ENCODE results near the gene IGDCC3. TPM values are rescaled to one million over a fixed set of nuclear protein-coding genes. Genes with fewer than 3 reads are reported as not detected.

IGDCC3 gene
- total and polyA plus RNA-seq, 2 donors (not counting 3 experiments of a cell fraction or from before 2014, with no cell fraction given), result 0.03 TPM; not detected in 1

GRCh38 chr15:65381445-65382145 is 3.8 kb upstream of the IGDCC3 start:
- no peaks in the 10 kb centered on the region for H3K79me2 ChIP-seq (ENCODE audit: control insufficient read depth, insufficient read depth, low read length)
- TF ChIP-seq, protein P1, sequence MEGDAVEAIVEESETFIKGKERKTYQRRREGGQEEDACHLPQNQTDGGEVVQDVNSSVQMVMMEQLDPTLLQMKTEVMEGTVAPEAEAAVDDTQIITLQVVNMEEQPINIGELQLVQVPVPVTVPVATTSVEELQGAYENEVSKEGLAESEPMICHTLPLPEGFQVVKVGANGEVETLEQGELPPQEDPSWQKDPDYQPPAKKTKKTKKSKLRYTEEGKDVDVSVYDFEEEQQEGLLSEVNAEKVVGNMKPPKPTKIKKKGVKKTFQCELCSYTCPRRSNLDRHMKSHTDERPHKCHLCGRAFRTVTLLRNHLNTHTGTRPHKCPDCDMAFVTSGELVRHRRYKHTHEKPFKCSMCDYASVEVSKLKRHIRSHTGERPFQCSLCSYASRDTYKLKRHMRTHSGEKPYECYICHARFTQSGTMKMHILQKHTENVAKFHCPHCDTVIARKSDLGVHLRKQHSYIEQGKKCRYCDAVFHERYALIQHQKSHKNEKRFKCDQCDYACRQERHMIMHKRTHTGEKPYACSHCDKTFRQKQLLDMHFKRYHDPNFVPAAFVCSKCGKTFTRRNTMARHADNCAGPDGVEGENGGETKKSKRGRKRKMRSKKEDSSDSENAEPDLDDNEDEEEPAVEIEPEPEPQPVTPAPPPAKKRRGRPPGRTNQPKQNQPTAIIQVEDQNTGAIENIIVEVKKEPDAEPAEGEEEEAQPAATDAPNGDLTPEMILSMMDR (IDR thresholded peaks at IDR 0.05; ENCODE audit: extremely low read depth in 1 of 2, insufficient read depth in 1 of 2, low read depth in 1 of 2, low read length in 2 of 2), result no peak
- no peak for TF ChIP-seq EZH2 (IDR thresholded peaks at IDR 0.05; ENCODE audit: borderline replicate concordance, low read depth, low read length, severe bottlenecking)
- TF ChIP-seq, protein P2, sequence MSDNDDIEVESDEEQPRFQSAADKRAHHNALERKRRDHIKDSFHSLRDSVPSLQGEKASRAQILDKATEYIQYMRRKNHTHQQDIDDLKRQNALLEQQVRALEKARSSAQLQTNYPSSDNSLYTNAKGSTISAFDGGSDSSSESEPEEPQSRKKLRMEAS (IDR thresholded peaks at IDR 0.05; ENCODE audit: insufficient read depth, insufficient read length), result no peak
- no peak for TF ChIP-seq FOS (IDR thresholded peaks at IDR 0.05; ENCODE audit: borderline replicate concordance, insufficient read depth, low read length)
- no peak for TF ChIP-seq GATA2 (IDR thresholded peaks at IDR 0.05; ENCODE audit: insufficient read depth, insufficient read length, low read depth, low read length)
- no peak for TF ChIP-seq MYC (IDR thresholded peaks at IDR 0.05; ENCODE audit: low read depth, low read length)
- no peak for TF ChIP-seq POLR2A (IDR thresholded peaks at IDR 0.05; ENCODE audit: low read depth, low read length)
- TF ChIP-seq POLR2AphosphoS5 (IDR thresholded peaks at IDR 0.05; ENCODE audit: insufficient read depth, low read depth, low read length), result no peak
- no peak for TF ChIP-seq JUN (IDR thresholded peaks at IDR 0.05; ENCODE audit: borderline replicate concordance, insufficient read depth, insufficient read length, low read depth)
- no peak overlapping the region for H3K27ac ChIP-seq (ENCODE audit: insufficient read depth, low read depth, low read length)
- no peak overlapping the region for H3K4me2 ChIP-seq (ENCODE audit: insufficient read depth, low read length)
- dilution Hi-C loops (cut with MboI; ENCODE audit: extremely low pct_ligation_motif_present, low sequenced_read_pairs) (no loop called here), intact Hi-C loops (cut with micrococcal nuclease) (no loop called here)
- no peak overlapping the region for H3K9ac ChIP-seq (replicated peaks; ENCODE audit: extremely low read depth, insufficient read depth, low read length)
- no peaks in the 10 kb centered on the region for H3K9me1 ChIP-seq (replicated peaks; ENCODE audit: control insufficient read depth, extremely low read depth, insufficient read depth, low read length)
- no peaks in the 10 kb centered on the region for H4K20me1 ChIP-seq (replicated peaks; ENCODE audit: control insufficient read depth, extremely low read depth, insufficient read depth, low read length)
- CTCF ChIA-PET, result interaction anchor here (2.2 to 11.5 kb wide), 2 partner anchors 18 to 62 kb away, joined by 5 to 274 read pairs; no protein-coding TSS in a partner anchor
- no peak overlapping the region for H3K4me3 ChIP-seq (replicated peaks in 1 of 3; ENCODE audit: insufficient read depth in 1 of 3, low read depth in 1 of 3, low read length in 3 of 3)
- peaks cover 9% of the 10 kb centered on the region for H3K4me1 ChIP-seq (ENCODE audit: control insufficient read depth, extremely low read depth, insufficient read depth, low read length)
- no peaks in the 10 kb centered on the region for H3K36me3 ChIP-seq (ENCODE audit: control insufficient read depth in 2 of 2, extremely low read depth in 1 of 2, insufficient read depth in 2 of 2, low read length in 2 of 2)
- BruUV-seq (replicated peaks), result no TSS peak
- peaks cover 24 to 29% of the 10 kb centered on the region in 2 experiments for H3K27me3 ChIP-seq (ENCODE audit: control insufficient read depth in 2 of 2, insufficient read depth in 2 of 2, low read length in 2 of 2)
- no peaks in the 10 kb centered on the region for H3K9me3 ChIP-seq (replicated peaks; ENCODE audit: control insufficient read depth, insufficient read depth, low read length)
- DNase-seq (ENCODE audit: low read depth, low spot score) (no peak), FAIRE-seq (no peak)
- no peak overlapping the region for H2AFZ ChIP-seq (ENCODE audit: low read depth, low read length)
- POLR2A ChIA-PET, result no interaction called here
